ENCODE data around the gene EHBP1L1. TPM values are rescaled to one million over a fixed set of nuclear protein-coding genes. Genes with fewer than 3 reads are reported as not detected.

Gene EHBP1L1
- total RNA-seq, 2 donors from 2014 or later: 286 to 395 TPM

GRCh38 chr11:65604258-65604657, 28.4 kb downstream of the EHBP1L1 start:
- H3K4me3 ChIP-seq: no peak overlapping the region
- no peaks in the 10 kb centered on the region for H3K9me3 ChIP-seq
- ATAC-seq (ENCODE audit: insufficient number of reproducible peaks, low FRiP score, low read depth): no peak
- peaks cover 0 to 16% of the 10 kb centered on the region in 2 donors for H3K4me1 ChIP-seq (ENCODE audit: control insufficient read depth in 1 of 2, low read depth in 2 of 2)
- no peaks in the 10 kb centered on the region for H3K27me3 ChIP-seq (replicated peaks; ENCODE audit: insufficient read depth)
- H3K36me3 ChIP-seq: peaks cover 46% of the 10 kb centered on the region
- H3K27ac ChIP-seq: no peak overlapping the region
- TF ChIP-seq, protein P1, sequence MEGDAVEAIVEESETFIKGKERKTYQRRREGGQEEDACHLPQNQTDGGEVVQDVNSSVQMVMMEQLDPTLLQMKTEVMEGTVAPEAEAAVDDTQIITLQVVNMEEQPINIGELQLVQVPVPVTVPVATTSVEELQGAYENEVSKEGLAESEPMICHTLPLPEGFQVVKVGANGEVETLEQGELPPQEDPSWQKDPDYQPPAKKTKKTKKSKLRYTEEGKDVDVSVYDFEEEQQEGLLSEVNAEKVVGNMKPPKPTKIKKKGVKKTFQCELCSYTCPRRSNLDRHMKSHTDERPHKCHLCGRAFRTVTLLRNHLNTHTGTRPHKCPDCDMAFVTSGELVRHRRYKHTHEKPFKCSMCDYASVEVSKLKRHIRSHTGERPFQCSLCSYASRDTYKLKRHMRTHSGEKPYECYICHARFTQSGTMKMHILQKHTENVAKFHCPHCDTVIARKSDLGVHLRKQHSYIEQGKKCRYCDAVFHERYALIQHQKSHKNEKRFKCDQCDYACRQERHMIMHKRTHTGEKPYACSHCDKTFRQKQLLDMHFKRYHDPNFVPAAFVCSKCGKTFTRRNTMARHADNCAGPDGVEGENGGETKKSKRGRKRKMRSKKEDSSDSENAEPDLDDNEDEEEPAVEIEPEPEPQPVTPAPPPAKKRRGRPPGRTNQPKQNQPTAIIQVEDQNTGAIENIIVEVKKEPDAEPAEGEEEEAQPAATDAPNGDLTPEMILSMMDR (IDR thresholded peaks at IDR 0.05): no peak
- no peak for DNase-seq (ENCODE audit: low spot score)

- TF ChIP-seq, protein P1 (IDR thresholded peaks at IDR 0.05): no peak
- peaks cover 4 to 42% of the 10 kb centered on the region in 2 donors for H3K4me1 ChIP-seq (ENCODE audit: control insufficient read depth in 1 of 2, low read depth in 2 of 2)
- DNase-seq (ENCODE audit: low spot score): peak; percentile 85
- peaks cover 44% of the 10 kb centered on the region for H3K36me3 ChIP-seq
- peak overlapping the region; percentile 44 for H3K4me3 ChIP-seq
- H3K27ac ChIP-seq: peak overlapping the region; percentile 69 to 83
- peak; percentile 71 for ATAC-seq (ENCODE audit: insufficient number of reproducible peaks, low FRiP score, low read depth)
- H3K27me3 ChIP-seq (replicated peaks; ENCODE audit: insufficient read depth): no peaks in the 10 kb centered on the region
- no peaks in the 10 kb centered on the region for H3K9me3 ChIP-seq
Measured at GRCh38 chr11:65606876-65607613, 31.2 kb downstream of the EHBP1L1 start.

- Histone ChIP-seq H3K27me3 (replicated peaks; ENCODE audit: insufficient read depth) (no peaks in the 10 kb centered on the region), H3K9me3 (no peaks in the 10 kb centered on the region), H3K4me3 (peak overlapping the region; percentile 44), H3K36me3 (peaks cover 43% of the 10 kb centered on the region), H3K27ac (peak overlapping the region; percentile 5 to 64), H3K4me1 (ENCODE audit: control insufficient read depth in 1 of 2, low read depth in 2 of 2) (peaks cover 11 to 49% of the 10 kb centered on the region in 2 donors)
- TF ChIP-seq, protein P1 (IDR thresholded peaks at IDR 0.05): no peak
- no peak for ATAC-seq (ENCODE audit: insufficient number of reproducible peaks, low FRiP score, low read depth)
- DNase-seq (ENCODE audit: low spot score): no peak
Measured at GRCh38 chr11:65607614-65608426, 32.0 kb downstream of the EHBP1L1 start.

DNA sequence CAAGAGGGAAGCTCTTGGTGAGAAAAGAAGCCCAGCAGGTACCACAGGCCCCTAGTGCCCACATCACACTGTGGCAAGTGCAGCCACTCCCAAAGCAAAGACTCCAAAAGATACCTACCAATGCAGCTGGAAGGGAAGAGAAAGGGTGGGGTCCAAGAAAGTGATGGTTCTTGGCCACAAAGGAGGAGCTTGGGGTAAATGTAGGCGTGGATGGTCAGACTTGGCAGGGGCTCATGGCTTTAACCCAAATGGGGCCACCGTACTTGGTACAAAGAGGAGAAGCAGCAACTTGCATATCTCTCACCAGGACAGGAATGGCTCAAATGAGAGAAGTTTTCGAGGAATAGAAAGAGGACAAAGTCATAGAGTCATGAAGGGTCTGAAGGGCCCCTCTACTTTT, 33.4 kb downstream of the EHBP1L1 start:
- Histone ChIP-seq H3K27me3 (replicated peaks; ENCODE audit: insufficient read depth) (no peaks in the 10 kb centered on the region), H3K27ac (no peak overlapping the region), H3K9me3 (no peaks in the 10 kb centered on the region), H3K4me3 (no peak overlapping the region), H3K4me1 (ENCODE audit: control insufficient read depth in 1 of 2, low read depth in 2 of 2) (peaks cover 17 to 55% of the 10 kb centered on the region in 2 donors), H3K36me3 (peaks cover 29% of the 10 kb centered on the region)
- ATAC-seq (ENCODE audit: insufficient number of reproducible peaks, low FRiP score, low read depth) (no peak), DNase-seq (ENCODE audit: low spot score) (no peak)
- TF ChIP-seq, protein P1 (IDR thresholded peaks at IDR 0.05): no peak

DNA sequence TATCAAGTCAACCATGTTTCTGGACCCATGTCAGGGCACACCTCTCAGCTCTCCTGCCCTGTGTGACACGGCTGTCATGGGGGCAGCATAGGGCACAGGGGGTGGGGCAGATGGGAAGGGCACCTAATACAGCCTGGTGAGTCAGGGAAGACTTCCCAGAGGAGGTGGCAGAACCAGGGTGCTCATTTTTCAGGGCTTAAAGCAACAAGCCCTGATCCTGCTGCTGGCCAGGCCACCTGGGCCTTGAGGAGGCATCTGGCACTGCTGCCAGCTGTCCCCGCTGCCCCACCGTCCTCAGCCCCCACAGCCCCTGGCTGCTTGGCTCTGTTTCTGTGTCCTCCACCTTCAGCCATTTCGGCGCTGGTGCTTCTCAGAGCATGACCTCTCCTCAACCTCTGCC, 33.8 kb downstream of the EHBP1L1 start:
- TF ChIP-seq, protein P1 (IDR thresholded peaks at IDR 0.05): no peak
- Histone ChIP-seq H3K4me1 (ENCODE audit: control insufficient read depth in 1 of 2, low read depth in 2 of 2) (peaks cover 17 to 55% of the 10 kb centered on the region in 2 donors), H3K27ac (no peak overlapping the region), H3K36me3 (peaks cover 24% of the 10 kb centered on the region), H3K9me3 (no peaks in the 10 kb centered on the region), H3K4me3 (no peak overlapping the region), H3K27me3 (replicated peaks; ENCODE audit: insufficient read depth) (no peaks in the 10 kb centered on the region)
- ATAC-seq (ENCODE audit: insufficient number of reproducible peaks, low FRiP score, low read depth) (no peak), DNase-seq (ENCODE audit: low spot score) (no peak)
